ENCODE measurements around the gene ZDHHC14. TPM values are rescaled to one million over a fixed set of nuclear protein-coding genes. Genes with fewer than 3 reads are reported as not detected.

ZDHHC14 gene
- total RNA-seq, 1 experiment from 2014 or later = 3.2 TPM

DNA sequence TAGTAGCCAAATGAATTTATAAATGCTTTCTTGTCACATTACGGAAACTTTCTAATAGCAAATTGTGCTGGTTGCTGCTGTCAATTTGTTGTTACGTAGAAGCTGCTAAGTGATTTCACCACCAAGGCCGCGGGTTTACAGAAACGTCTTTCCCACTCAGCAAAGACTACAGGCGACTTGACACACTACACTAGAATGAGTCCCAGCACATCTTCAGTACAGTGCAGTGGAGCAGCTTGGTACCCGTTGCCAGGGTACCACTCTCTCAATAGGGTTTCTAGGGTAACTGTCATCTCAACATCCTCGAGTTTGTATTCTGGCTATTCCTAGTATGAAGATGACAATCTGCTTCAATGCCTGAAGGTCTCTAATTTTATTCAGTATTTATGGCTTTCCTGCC is 22.7 kb upstream of the ZDHHC14 start:
- BruUV-seq (replicated peaks) = no TSS peak
- H3K27me3 ChIP-seq (replicated peaks; ENCODE audit: insufficient read depth, low read depth, low read length, poor library complexity) = peaks cover 19% of the 10 kb centered on the region
- H3K27ac ChIP-seq (ENCODE audit: low read depth, low read length, poor library complexity, severe bottlenecking) = no peak overlapping the region
- no peaks in the 10 kb centered on the region for H3K4me1 ChIP-seq (ENCODE audit: insufficient read depth, low read length, poor library complexity, severe bottlenecking)
- H3K36me3 ChIP-seq (ENCODE audit: insufficient read depth, low read length, poor library complexity, severe bottlenecking) = no peaks in the 10 kb centered on the region
- ChIA-PET CTCF (no interaction called here), POLR2A (ENCODE audit: low non-redundant PET) (no interaction called here)
- no peaks in the 10 kb centered on the region for H3K9me3 ChIP-seq (ENCODE audit: low read depth, low read length, poor library complexity, severe bottlenecking)
- DNase-seq (ENCODE audit: low spot score) = no peak
- intact Hi-C loops (cut with micrococcal nuclease; ENCODE audit: unreplicated experiment) = no loop called here
- TF ChIP-seq, protein P1, sequence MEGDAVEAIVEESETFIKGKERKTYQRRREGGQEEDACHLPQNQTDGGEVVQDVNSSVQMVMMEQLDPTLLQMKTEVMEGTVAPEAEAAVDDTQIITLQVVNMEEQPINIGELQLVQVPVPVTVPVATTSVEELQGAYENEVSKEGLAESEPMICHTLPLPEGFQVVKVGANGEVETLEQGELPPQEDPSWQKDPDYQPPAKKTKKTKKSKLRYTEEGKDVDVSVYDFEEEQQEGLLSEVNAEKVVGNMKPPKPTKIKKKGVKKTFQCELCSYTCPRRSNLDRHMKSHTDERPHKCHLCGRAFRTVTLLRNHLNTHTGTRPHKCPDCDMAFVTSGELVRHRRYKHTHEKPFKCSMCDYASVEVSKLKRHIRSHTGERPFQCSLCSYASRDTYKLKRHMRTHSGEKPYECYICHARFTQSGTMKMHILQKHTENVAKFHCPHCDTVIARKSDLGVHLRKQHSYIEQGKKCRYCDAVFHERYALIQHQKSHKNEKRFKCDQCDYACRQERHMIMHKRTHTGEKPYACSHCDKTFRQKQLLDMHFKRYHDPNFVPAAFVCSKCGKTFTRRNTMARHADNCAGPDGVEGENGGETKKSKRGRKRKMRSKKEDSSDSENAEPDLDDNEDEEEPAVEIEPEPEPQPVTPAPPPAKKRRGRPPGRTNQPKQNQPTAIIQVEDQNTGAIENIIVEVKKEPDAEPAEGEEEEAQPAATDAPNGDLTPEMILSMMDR (conservative IDR thresholded peaks at IDR 0.05; ENCODE audit: low read depth, low read length) = no peak
- no peak for TF ChIP-seq EZH2 (IDR thresholded peaks at IDR 0.05; ENCODE audit: borderline replicate concordance, low read depth, low read length, poor library complexity, severe bottlenecking)
- H3K4me3 ChIP-seq (ENCODE audit: low read depth, low read length, poor library complexity, severe bottlenecking) = no peak overlapping the region

DNA sequence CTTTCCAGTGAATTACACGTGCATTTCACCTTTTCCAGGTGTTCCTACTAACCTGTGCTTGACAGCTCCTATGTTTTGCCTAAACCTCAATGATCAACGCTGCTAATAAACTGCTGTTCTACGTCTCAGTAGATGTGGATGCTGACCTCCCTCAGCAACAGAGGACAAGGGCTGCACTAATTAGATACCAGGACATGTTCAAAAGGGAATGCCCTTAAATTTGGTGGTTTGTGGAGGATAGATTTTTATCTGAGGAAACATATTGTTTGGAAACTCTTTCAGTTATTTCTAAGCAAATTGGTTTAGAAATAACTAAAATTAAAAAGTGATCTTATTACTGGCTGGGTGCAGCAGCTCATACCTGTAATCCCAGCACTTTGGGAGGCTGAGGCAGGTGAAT is 19.1 kb upstream of the ZDHHC14 start:
- Histone ChIP-seq H3K4me1 (ENCODE audit: insufficient read depth, low read length, poor library complexity, severe bottlenecking) (no peaks in the 10 kb centered on the region), H3K4me3 (ENCODE audit: low read depth, low read length, poor library complexity, severe bottlenecking) (no peak overlapping the region), H3K27me3 (replicated peaks; ENCODE audit: insufficient read depth, low read depth, low read length, poor library complexity) (peaks cover 12% of the 10 kb centered on the region), H3K9me3 (ENCODE audit: low read depth, low read length, poor library complexity, severe bottlenecking) (no peaks in the 10 kb centered on the region), H3K27ac (ENCODE audit: low read depth, low read length, poor library complexity, severe bottlenecking) (no peak overlapping the region), H3K36me3 (ENCODE audit: insufficient read depth, low read length, poor library complexity, severe bottlenecking) (no peaks in the 10 kb centered on the region)
- POLR2A ChIA-PET (ENCODE audit: low non-redundant PET) = no interaction called here
- intact Hi-C loops (cut with micrococcal nuclease; ENCODE audit: unreplicated experiment) = no loop called here
- BruUV-seq (replicated peaks) = no TSS peak
- TF ChIP-seq, protein P1 (conservative IDR thresholded peaks at IDR 0.05; ENCODE audit: low read depth, low read length) = no peak
- no peak for TF ChIP-seq EZH2 (IDR thresholded peaks at IDR 0.05; ENCODE audit: borderline replicate concordance, low read depth, low read length, poor library complexity, severe bottlenecking)
- CTCF ChIA-PET = no interaction called here
- DNase-seq (ENCODE audit: low spot score) = no peak

DNA sequence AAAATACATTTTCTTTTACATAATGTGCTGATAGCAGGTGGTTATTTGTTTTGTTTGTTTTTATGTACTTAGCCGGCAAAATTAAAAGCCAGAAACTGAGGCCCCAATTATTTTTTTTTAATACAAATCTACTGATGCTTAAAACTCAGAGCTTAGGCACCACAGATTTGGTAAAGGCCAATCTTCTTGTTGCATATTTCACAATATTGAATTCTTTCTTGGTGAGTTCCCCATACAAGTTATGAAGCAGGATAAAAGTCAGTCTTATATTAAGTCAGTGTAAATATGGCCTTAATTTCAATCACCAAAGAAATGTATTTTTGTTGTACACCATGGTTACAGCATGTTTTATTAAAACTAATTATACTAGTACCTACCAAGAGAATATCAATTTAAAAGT is 16.3 kb upstream of the ZDHHC14 start:
- no peak for DNase-seq (ENCODE audit: low spot score)
- Histone ChIP-seq H3K27ac (ENCODE audit: low read depth, low read length, poor library complexity, severe bottlenecking) (no peak overlapping the region), H3K4me1 (ENCODE audit: insufficient read depth, low read length, poor library complexity, severe bottlenecking) (no peaks in the 10 kb centered on the region), H3K4me3 (ENCODE audit: low read depth, low read length, poor library complexity, severe bottlenecking) (no peak overlapping the region), H3K9me3 (ENCODE audit: low read depth, low read length, poor library complexity, severe bottlenecking) (no peaks in the 10 kb centered on the region), H3K27me3 (replicated peaks; ENCODE audit: insufficient read depth, low read depth, low read length, poor library complexity) (peaks cover 12% of the 10 kb centered on the region), H3K36me3 (ENCODE audit: insufficient read depth, low read length, poor library complexity, severe bottlenecking) (no peaks in the 10 kb centered on the region)
- CTCF ChIA-PET = no interaction called here
- intact Hi-C loops (cut with micrococcal nuclease; ENCODE audit: unreplicated experiment) = no loop called here
- TF ChIP-seq, protein P1 (conservative IDR thresholded peaks at IDR 0.05; ENCODE audit: low read depth, low read length) = no peak
- no peak for TF ChIP-seq EZH2 (IDR thresholded peaks at IDR 0.05; ENCODE audit: borderline replicate concordance, low read depth, low read length, poor library complexity, severe bottlenecking)
- BruUV-seq (replicated peaks) = no TSS peak
- POLR2A ChIA-PET (ENCODE audit: low non-redundant PET) = no interaction called here

All from A673 (cell line).